GM23338 (cell line): ENCODE results near the gene UNC5C. TPM values are rescaled to one million over a fixed set of nuclear protein-coding genes. Genes with fewer than 3 reads are reported as not detected.

Experiments
- ATAC-seq: fragments of 200-7000 bp; cut with Tn5 transposase; 3 replicates; pipeline ENCODE4 v1.9.1; 2020
- DNase-seq: peaks from one replicate; pipeline ENCODE4 v3.0.0-alpha.2; 2015; ENCODE audit warnings: low spot score
- H2AFZ ChIP-seq: fragments of 200-600 bp; sonication (generic); 2 replicates; pipeline ENCODE4 v1.8.0; 2016; ENCODE audit warnings: antibody characterized with exemption, mild to moderate bottlenecking, moderate library complexity
- H3F3A ChIP-seq: fragments of 200-600 bp; sonication (generic); replicated peaks from 2 replicates; pipeline ENCODE4 v1.8.0; 2017; ENCODE audit warnings: antibody characterized with exemption, mixed run types, low read depth
- H3K27ac ChIP-seq: fragments of 200-600 bp; sonication (generic); 2 replicates; pipeline ENCODE4 v1.6.1; 2016; ENCODE audit warnings: low read depth
- H3K27me3 ChIP-seq: fragments of 200-600 bp; sonication (generic); 2 replicates; pipeline ENCODE4 v1.8.0; 2016; ENCODE audit warnings: mild to moderate bottlenecking, mixed run types, moderate library complexity; ENCODE audit not compliant: insufficient read depth
- H3K36me3 ChIP-seq: fragments of 200-600 bp; sonication (generic); 2 replicates; pipeline ENCODE4 v1.8.0; 2016; ENCODE audit warnings: mild to moderate bottlenecking; ENCODE audit not compliant: insufficient read depth
- H3K4me1 ChIP-seq: fragments of 200-600 bp; sonication (generic); 2 replicates; pipeline ENCODE4 v1.8.0; 2016; ENCODE audit warnings: mild to moderate bottlenecking, moderate library complexity; ENCODE audit not compliant: insufficient read depth
- H3K4me2 ChIP-seq: fragments of 200-600 bp; sonication (generic); 2 replicates; pipeline ENCODE4 v1.7.1; 2017; ENCODE audit warnings: mixed run types
- H3K4me3 ChIP-seq: fragments of 200-600 bp; sonication (generic); 2 replicates; pipeline ENCODE4 v1.6.1; 2016; ENCODE audit warnings: mixed run types
- H3K79me2 ChIP-seq: fragments of 200-600 bp; sonication (generic); replicated peaks from 2 replicates; pipeline ENCODE4 v1.8.0; 2017; ENCODE audit warnings: mild to moderate bottlenecking; ENCODE audit not compliant: insufficient read depth
- H3K9me2 ChIP-seq: fragments of 200-600 bp; sonication (generic); 2 replicates; pipeline ENCODE4 v1.8.0; 2017; ENCODE audit not compliant: insufficient read depth
- H4K20me1 ChIP-seq: fragments of 200-600 bp; sonication (generic); replicated peaks from 2 replicates; pipeline ENCODE4 v1.8.0; 2017; ENCODE audit warnings: mild to moderate bottlenecking; ENCODE audit not compliant: insufficient read depth
- H3K27ac Mint-ChIP-seq: 2 replicates; pipeline ENCODE4 v1.8.0; 2020; ENCODE audit warnings: inconsistent platforms, mild to moderate bottlenecking, moderate library complexity, mixed read lengths
- H3K27me3 Mint-ChIP-seq: 3 replicates; pipeline ENCODE4 v1.8.0; 2022; ENCODE audit warnings: low read depth, mild to moderate bottlenecking, moderate library complexity, mixed read lengths, inconsistent platforms; ENCODE audit not compliant: insufficient read depth, poor library complexity
- H3K36me3 Mint-ChIP-seq: 3 replicates; pipeline ENCODE4 v1.8.0; 2021; ENCODE audit warnings: low read depth, mild to moderate bottlenecking, inconsistent platforms, moderate library complexity, mixed read lengths
- H3K4me1 Mint-ChIP-seq: 3 replicates; pipeline ENCODE4 v1.8.0; 2020; ENCODE audit warnings: mild to moderate bottlenecking, inconsistent platforms, mixed read lengths
- H3K4me3 Mint-ChIP-seq: 3 replicates; pipeline ENCODE4 v1.8.0; 2021; ENCODE audit warnings: moderate library complexity, mild to moderate bottlenecking, inconsistent platforms, mixed read lengths
- H3K9me3 Mint-ChIP-seq: 3 replicates; pipeline ENCODE4 v1.8.0; 2020; ENCODE audit warnings: moderate library complexity, mild to moderate bottlenecking, inconsistent platforms, mixed read lengths
- CTCF ChIP-seq, 2 experiments: fragments of 200-600 bp in 1 of 2; sonication (generic) in 1 of 2; conservative IDR thresholded peaks; 2 replicates each; pipeline versions ENCODE4 v1.5.1 to v1.6.1; 2016 to 2017; ENCODE audit warnings: antibody characterized with exemption in 2 of 2, low read depth in 2 of 2, mild to moderate bottlenecking in 2 of 2, moderate library complexity in 1 of 2
- ETS1 ChIP-seq: IDR thresholded peaks from 2 replicates; pipeline ENCODE4 v1.6.1; 2016; ENCODE audit warnings: antibody characterized with exemption
- JUNB ChIP-seq: IDR thresholded peaks from one replicate; pipeline ENCODE4 v1.6.1; 2016; ENCODE audit warnings: antibody characterized with exemption; ENCODE audit not compliant: unreplicated experiment
- NANOG ChIP-seq: IDR thresholded peaks from 2 replicates; pipeline ENCODE4 v1.6.1; 2016; ENCODE audit warnings: antibody characterized with exemption, borderline replicate concordance
- REST ChIP-seq: IDR thresholded peaks from one replicate; pipeline ENCODE4 v1.6.1; 2018; ENCODE audit warnings: antibody characterized with exemption; ENCODE audit not compliant: unreplicated experiment
- ZNF331 ChIP-seq: fragments of 250-450 bp; sonication (Bioruptor Pico); IDR thresholded peaks from 2 replicates; pipeline ENCODE4 v1.5.0; 2020; ENCODE audit warnings: low read depth, mild to moderate bottlenecking, moderate library complexity
- ZNF462 ChIP-seq: fragments of 250-450 bp; sonication (Bioruptor Pico); IDR thresholded peaks from 2 replicates; pipeline ENCODE4 v1.5.0; 2020; ENCODE audit warnings: mild to moderate bottlenecking, moderate library complexity
- polyA plus RNA-seq: library from polyadenylated mRNA; unstranded; fragments of >200 nt; fragmentation: Nextera tagmentation; extraction: Ambion mirVana; gene quantifications from 2 replicates; pipeline ENCODE4 v1.2.1, GENCODE V29; 2016
- total RNA-seq: library from RNA; depleted of rRNA; stranded (reverse); fragments of >200 nt; shearing (Covaris generic); gene quantifications from 2 replicates; pipeline ENCODE4 v1.2.3, GENCODE V29; 2014

The UNC5C gene
- total and polyA plus RNA-seq, 2 experiments from 2014 or later = 0.08 to 0.21 TPM

GRCh38 chr4:95591278-95591677, 42.5 kb upstream of the UNC5C start (continued):
- TF ChIP-seq CTCF (conservative IDR thresholded peaks at IDR 0.05; ENCODE audit: low read depth in 2 of 2) (no peak), ZNF462 (CRISPR knock-in tag) (no peak), JUNB (no peak), NANOG (no peak)

- H3K27me3 Mint-ChIP-seq = no peaks in the 10 kb centered on the region
- Histone ChIP-seq H3K27ac (no peak overlapping the region), H3K4me2 (no peak overlapping the region), H3K36me3 (no peaks in the 10 kb centered on the region), H3K4me1 (no peaks in the 10 kb centered on the region), H4K20me1 (no peaks in the 10 kb centered on the region), H3K79me2 (no peaks in the 10 kb centered on the region), H3K9me2 (no peaks in the 10 kb centered on the region), H2AFZ (no peak overlapping the region), H3K27me3 (no peaks in the 10 kb centered on the region), H3F3A (no peaks in the 10 kb centered on the region), H3K4me3 (no peak overlapping the region)
- ATAC-seq (no peak), DNase-seq (no peak)
- H3K4me3 Mint-ChIP-seq = no peak overlapping the region
- no peaks in the 10 kb centered on the region for H3K4me1 Mint-ChIP-seq
- TF ChIP-seq REST (peak; percentile 37), ETS1 (no peak), ZNF331 (CRISPR knock-in tag) (no peak)
- H3K36me3 Mint-ChIP-seq = no peaks in the 10 kb centered on the region
- no peak overlapping the region for H3K27ac Mint-ChIP-seq
- no peaks in the 10 kb centered on the region for H3K9me3 Mint-ChIP-seq
Observed at GRCh38 chr4:95590615-95591014, 41.8 kb upstream of the UNC5C start.
